WTC11 (cell line): Measurements from ENCODE around the gene HNRNPLL. TPM values are rescaled to one million over a fixed set of nuclear protein-coding genes. Genes with fewer than 3 reads are reported as not detected.

Experiments
- ATAC-seq: fragments of 200-7000 bp; cut with Tn5 transposase; 2 replicates; pipeline ENCODE4 v1.10.0; 2021; ENCODE audit warnings: mild to moderate bottlenecking, moderate library complexity
- CTCF ChIA-PET: fragments of 300-600 bp; sonication (Branson Sonifier 250); formaldehyde crosslinking; loops from one replicate; lab custom pipeline; 2021; ENCODE audit warnings: antibody characterized with exemption; lab: Charles Lee
- POLR2A ChIA-PET: fragments of 350-600 bp; sonication (Branson Sonifier 250); formaldehyde crosslinking; loops from one replicate; lab custom pipeline; 2021; ENCODE audit warnings: antibody characterized with exemption; lab: Charles Lee
- DNase-seq: peaks from one replicate; pipeline ENCODE4 v3.0.0; 2021; ENCODE audit warnings: low spot score
- H3K27ac Mint-ChIP-seq: 2 replicates; pipeline ENCODE4 v1.8.0; 2021; ENCODE audit warnings: mixed read lengths
- H3K27me3 Mint-ChIP-seq: 2 replicates; pipeline ENCODE4 v1.8.0; 2021; ENCODE audit warnings: low read depth, mild to moderate bottlenecking, moderate library complexity, mixed read lengths
- H3K36me3 Mint-ChIP-seq: 2 replicates; pipeline ENCODE4 v1.8.0; 2021; ENCODE audit warnings: mixed read lengths
- H3K4me1 Mint-ChIP-seq: 2 replicates; pipeline ENCODE4 v1.8.0; 2022; ENCODE audit warnings: mixed read lengths
- H3K4me3 Mint-ChIP-seq: 2 replicates; pipeline ENCODE4 v1.8.0; 2021; ENCODE audit warnings: mild to moderate bottlenecking, moderate library complexity, mixed read lengths
- H3K9me3 Mint-ChIP-seq: 2 replicates; pipeline ENCODE4 v1.8.0; 2021; ENCODE audit warnings: mixed read lengths
- CBFB ChIP-seq: sonication (generic); formaldehyde crosslinking; IDR thresholded peaks from 2 replicates; pipeline ENCODE4 v1.8.1; 2022; ENCODE audit warnings: mild to moderate bottlenecking, low read depth, missing genetic modification reagents
- CREB1 ChIP-seq: sonication (generic); formaldehyde crosslinking; IDR thresholded peaks from 2 replicates; pipeline ENCODE4 v1.8.0; 2023; ENCODE audit warnings: mild to moderate bottlenecking, missing genetic modification reagents
- ETV6 ChIP-seq: sonication (generic); formaldehyde crosslinking; IDR thresholded peaks from 2 replicates; pipeline ENCODE4 v1.8.1; 2022; ENCODE audit warnings: mild to moderate bottlenecking, missing genetic modification reagents
- GTF2I ChIP-seq: fragments of 250-450 bp; sonication (Bioruptor Pico); conservative IDR thresholded peaks from 2 replicates; pipeline ENCODE4 v1.4.0; 2021; ENCODE audit warnings: mild to moderate bottlenecking
- NFATC4 ChIP-seq: fragments of 250-450 bp; sonication (Bioruptor Pico); IDR thresholded peaks from 2 replicates; pipeline ENCODE4 v1.9.0; 2021; ENCODE audit warnings: mild to moderate bottlenecking
- NR2C2 ChIP-seq: sonication (generic); formaldehyde crosslinking; IDR thresholded peaks from 2 replicates; pipeline ENCODE4 v1.8.0; 2022; ENCODE audit warnings: mild to moderate bottlenecking, missing genetic modification reagents
- NR3C1 ChIP-seq: sonication (generic); formaldehyde crosslinking; conservative IDR thresholded peaks from 2 replicates; pipeline ENCODE4 v1.8.1; 2023; ENCODE audit warnings: low read depth, mild to moderate bottlenecking, missing genetic modification reagents
- RELA ChIP-seq: sonication (generic); formaldehyde crosslinking; IDR thresholded peaks from 2 replicates; pipeline ENCODE4 v1.8.1; 2022; ENCODE audit warnings: missing genetic modification reagents, mild to moderate bottlenecking, borderline replicate concordance
- RORB ChIP-seq: fragments of 250-450 bp; sonication (Bioruptor Pico); IDR thresholded peaks from 2 replicates; pipeline ENCODE4 v1.9.0; 2021; ENCODE audit warnings: mild to moderate bottlenecking
- SOX15 ChIP-seq: fragments of 250-450 bp; sonication (Bioruptor Pico); IDR thresholded peaks from 2 replicates; pipeline ENCODE4 v1.9.0; 2021; ENCODE audit warnings: mild to moderate bottlenecking
- TEAD4 ChIP-seq: sonication (generic); formaldehyde crosslinking; IDR thresholded peaks from 2 replicates; pipeline ENCODE4 v1.8.0; 2022; ENCODE audit warnings: mild to moderate bottlenecking, missing genetic modification reagents
- ZBTB21 ChIP-seq: sonication (generic); formaldehyde crosslinking; IDR thresholded peaks from 2 replicates; pipeline ENCODE4 v1.8.1; 2023; ENCODE audit warnings: mild to moderate bottlenecking, missing genetic modification reagents, borderline replicate concordance
- total RNA-seq: library from RNA; stranded (reverse); gene quantifications from 3 replicates; pipeline ENCODE4 v1.2.3, GENCODE V29; 2021
- TF ChIP-seq, protein P1 (sequence below): sonication (generic); formaldehyde crosslinking; IDR thresholded peaks from 2 replicates; pipeline ENCODE4 v1.8.0; 2023; ENCODE audit warnings: mild to moderate bottlenecking, missing genetic modification reagents
- TF ChIP-seq, protein P2 (sequence below): sonication (generic); formaldehyde crosslinking; IDR thresholded peaks from 2 replicates; pipeline ENCODE4 v1.8.0; 2022; ENCODE audit warnings: mild to moderate bottlenecking, missing genetic modification reagents
- TF ChIP-seq, protein P3 (sequence below): sonication (generic); formaldehyde crosslinking; IDR thresholded peaks from 2 replicates; pipeline ENCODE4 v1.8.1; 2023; ENCODE audit warnings: mild to moderate bottlenecking, missing genetic modification reagents, borderline replicate concordance
- TF ChIP-seq, protein P4 (sequence below): fragments of 250-450 bp; sonication (Bioruptor Pico); IDR thresholded peaks from 2 replicates; pipeline ENCODE4 v1.9.0; 2021; ENCODE audit warnings: mild to moderate bottlenecking, borderline replicate concordance

The HNRNPLL gene
- total RNA-seq, 1 experiment from 2014 or later = 65.3 TPM

DNA sequence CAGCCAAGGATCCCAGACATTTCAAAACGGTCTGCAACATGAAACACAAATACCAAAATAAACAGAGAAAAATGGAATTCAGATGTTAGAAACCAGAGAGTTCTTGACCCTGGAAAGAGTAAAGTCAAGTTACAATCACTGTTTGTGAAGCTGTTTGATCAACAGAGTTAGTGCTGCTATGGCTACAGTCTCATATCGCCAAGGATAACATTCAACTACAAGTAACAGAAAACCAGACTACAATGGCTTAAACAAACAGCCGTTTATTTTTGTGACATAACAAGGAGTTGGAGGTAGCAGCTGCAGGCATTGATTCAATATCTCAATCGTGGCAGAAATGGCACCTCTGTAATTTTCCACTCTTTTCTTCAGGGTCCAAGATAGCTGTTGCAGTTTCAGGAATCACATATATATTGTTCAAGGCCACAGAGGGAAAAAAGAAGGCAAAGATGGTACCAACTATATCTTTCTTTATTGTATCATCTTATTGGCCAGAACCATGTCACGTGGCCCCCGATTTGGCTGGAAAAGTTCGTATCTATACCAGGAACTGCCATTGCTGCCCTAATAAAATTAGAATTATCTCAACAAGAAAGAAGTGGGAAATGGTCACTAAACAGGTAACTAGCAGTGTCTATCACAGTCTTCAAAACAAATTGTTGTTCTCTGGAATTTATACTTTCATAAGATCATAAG is 17.7 kb upstream of the HNRNPLL start:
- H3K27me3 Mint-ChIP-seq = no peaks in the 10 kb centered on the region
- peaks cover 14% of the 10 kb centered on the region for H3K4me1 Mint-ChIP-seq
- no peak for ATAC-seq
- ChIA-PET POLR2A (no interaction called here), CTCF (interaction anchor here (1.0 kb wide), 1 partner anchor 18 kb away, joined by 4 read pairs; the partner anchor contains the start of gene HNRNPLL)
- DNase-seq = no peak
- no peak overlapping the region for H3K27ac Mint-ChIP-seq
- peaks cover 6% of the 10 kb centered on the region for H3K9me3 Mint-ChIP-seq
- H3K4me3 Mint-ChIP-seq = no peak overlapping the region
- H3K36me3 Mint-ChIP-seq = no peaks in the 10 kb centered on the region
- TF ChIP-seq, protein P1, sequence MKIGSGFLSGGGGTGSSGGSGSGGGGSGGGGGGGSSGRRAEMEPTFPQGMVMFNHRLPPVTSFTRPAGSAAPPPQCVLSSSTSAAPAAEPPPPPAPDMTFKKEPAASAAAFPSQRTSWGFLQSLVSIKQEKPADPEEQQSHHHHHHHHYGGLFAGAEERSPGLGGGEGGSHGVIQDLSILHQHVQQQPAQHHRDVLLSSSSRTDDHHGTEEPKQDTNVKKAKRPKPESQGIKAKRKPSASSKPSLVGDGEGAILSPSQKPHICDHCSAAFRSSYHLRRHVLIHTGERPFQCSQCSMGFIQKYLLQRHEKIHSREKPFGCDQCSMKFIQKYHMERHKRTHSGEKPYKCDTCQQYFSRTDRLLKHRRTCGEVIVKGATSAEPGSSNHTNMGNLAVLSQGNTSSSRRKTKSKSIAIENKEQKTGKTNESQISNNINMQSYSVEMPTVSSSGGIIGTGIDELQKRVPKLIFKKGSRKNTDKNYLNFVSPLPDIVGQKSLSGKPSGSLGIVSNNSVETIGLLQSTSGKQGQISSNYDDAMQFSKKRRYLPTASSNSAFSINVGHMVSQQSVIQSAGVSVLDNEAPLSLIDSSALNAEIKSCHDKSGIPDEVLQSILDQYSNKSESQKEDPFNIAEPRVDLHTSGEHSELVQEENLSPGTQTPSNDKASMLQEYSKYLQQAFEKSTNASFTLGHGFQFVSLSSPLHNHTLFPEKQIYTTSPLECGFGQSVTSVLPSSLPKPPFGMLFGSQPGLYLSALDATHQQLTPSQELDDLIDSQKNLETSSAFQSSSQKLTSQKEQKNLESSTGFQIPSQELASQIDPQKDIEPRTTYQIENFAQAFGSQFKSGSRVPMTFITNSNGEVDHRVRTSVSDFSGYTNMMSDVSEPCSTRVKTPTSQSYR (CRISPR knock-in tag) = no peak
- TF ChIP-seq ZBTB21 (CRISPR knock-in tag) = no peak

DNA sequence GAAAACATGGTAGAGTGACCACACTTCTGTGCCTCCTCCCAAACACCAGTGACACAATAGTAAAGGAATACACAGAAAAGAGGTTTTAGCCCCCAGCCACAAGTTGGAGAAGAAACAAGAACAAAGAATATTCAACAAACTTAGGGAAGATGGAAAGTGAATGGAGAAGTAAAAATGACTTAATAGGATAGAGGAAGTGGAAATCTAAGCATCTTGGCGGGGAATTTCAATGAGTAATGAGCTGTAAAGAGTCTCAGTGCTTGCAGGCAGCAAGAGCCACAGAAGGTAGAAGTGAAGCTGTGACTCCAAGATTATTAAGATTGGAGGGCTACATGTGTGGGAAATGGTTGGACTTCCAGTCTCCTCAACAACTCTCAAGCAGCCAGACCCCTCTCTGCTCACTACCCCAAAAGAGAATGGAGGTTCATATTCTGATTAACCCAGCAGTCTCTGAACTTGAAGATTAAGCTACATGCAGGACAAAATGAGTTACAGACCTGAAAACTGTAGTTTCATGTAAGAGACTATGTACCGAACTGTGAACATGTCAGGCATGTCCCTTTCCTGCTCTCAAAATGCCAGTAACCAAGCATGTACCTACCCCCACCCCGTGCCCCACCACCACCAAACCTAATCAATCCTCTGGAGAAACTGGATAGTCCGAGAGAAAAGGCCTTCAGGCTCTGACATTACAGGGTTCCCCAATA is 16.9 kb upstream of the HNRNPLL start:
- no peak overlapping the region for H3K27ac Mint-ChIP-seq
- ChIA-PET CTCF (interaction anchor here (0.6 to 1.0 kb wide), 2 partner anchors 17 to 89 kb away, joined by 4 read pairs; partner anchors contain the start of gene HNRNPLL), POLR2A (no interaction called here)
- no peaks in the 10 kb centered on the region for H3K27me3 Mint-ChIP-seq
- H3K4me3 Mint-ChIP-seq = no peak overlapping the region
- no peaks in the 10 kb centered on the region for H3K36me3 Mint-ChIP-seq
- ATAC-seq (no peak), DNase-seq (no peak)
- peaks cover 12% of the 10 kb centered on the region for H3K4me1 Mint-ChIP-seq
- H3K9me3 Mint-ChIP-seq = peaks cover 6% of the 10 kb centered on the region
- TF ChIP-seq CBFB (CRISPR knock-in tag) (no peak), ZBTB21 (CRISPR knock-in tag) (no peak), TEAD4 (CRISPR knock-in tag) (no peak), NR2C2 (CRISPR knock-in tag) (no peak), GTF2I (CRISPR knock-in tag) (no peak)
- TF ChIP-seq, protein P2, sequence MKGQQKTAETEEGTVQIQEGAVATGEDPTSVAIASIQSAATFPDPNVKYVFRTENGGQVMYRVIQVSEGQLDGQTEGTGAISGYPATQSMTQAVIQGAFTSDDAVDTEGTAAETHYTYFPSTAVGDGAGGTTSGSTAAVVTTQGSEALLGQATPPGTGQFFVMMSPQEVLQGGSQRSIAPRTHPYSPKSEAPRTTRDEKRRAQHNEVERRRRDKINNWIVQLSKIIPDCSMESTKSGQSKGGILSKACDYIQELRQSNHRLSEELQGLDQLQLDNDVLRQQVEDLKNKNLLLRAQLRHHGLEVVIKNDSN (CRISPR knock-in tag) = no peak
- TF ChIP-seq, protein P3, sequence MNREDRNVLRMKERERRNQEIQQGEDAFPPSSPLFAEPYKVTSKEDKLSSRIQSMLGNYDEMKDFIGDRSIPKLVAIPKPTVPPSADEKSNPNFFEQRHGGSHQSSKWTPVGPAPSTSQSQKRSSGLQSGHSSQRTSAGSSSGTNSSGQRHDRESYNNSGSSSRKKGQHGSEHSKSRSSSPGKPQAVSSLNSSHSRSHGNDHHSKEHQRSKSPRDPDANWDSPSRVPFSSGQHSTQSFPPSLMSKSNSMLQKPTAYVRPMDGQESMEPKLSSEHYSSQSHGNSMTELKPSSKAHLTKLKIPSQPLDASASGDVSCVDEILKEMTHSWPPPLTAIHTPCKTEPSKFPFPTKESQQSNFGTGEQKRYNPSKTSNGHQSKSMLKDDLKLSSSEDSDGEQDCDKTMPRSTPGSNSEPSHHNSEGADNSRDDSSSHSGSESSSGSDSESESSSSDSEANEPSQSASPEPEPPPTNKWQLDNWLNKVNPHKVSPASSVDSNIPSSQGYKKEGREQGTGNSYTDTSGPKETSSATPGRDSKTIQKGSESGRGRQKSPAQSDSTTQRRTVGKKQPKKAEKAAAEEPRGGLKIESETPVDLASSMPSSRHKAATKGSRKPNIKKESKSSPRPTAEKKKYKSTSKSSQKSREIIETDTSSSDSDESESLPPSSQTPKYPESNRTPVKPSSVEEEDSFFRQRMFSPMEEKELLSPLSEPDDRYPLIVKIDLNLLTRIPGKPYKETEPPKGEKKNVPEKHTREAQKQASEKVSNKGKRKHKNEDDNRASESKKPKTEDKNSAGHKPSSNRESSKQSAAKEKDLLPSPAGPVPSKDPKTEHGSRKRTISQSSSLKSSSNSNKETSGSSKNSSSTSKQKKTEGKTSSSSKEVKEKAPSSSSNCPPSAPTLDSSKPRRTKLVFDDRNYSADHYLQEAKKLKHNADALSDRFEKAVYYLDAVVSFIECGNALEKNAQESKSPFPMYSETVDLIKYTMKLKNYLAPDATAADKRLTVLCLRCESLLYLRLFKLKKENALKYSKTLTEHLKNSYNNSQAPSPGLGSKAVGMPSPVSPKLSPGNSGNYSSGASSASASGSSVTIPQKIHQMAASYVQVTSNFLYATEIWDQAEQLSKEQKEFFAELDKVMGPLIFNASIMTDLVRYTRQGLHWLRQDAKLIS (CRISPR knock-in tag) = no peak

DNA sequence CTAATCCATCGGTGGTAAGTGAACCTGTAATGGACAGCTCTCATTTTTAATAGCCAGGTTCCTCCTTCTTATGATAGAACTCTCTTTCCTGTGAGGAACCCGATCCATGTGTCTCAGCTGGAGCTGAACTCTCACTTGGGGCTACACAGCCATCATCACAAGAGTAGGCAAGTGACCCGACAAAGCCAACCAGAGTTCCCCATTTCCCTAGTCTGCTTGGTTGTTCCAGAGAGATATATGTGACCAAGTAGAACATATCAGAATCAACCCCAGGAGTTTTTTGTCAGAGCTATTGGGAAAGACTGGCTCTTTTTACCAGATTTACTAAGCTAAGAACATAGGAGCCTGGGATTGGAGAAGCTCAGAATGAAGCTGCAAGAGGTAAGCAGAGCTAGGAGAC is 14.6 kb upstream of the HNRNPLL start:
- no peaks in the 10 kb centered on the region for H3K27me3 Mint-ChIP-seq
- DNase-seq (no peak), ATAC-seq (no peak)
- H3K4me1 Mint-ChIP-seq = peaks cover 24% of the 10 kb centered on the region
- no peak overlapping the region for H3K4me3 Mint-ChIP-seq
- ChIA-PET POLR2A (no interaction called here), CTCF (interaction anchor here (0.6 to 1.8 kb wide), 2 partner anchors 14 to 36 kb away, joined by 3 to 4 read pairs; partner anchors contain the start of gene HNRNPLL)
- peaks cover 6% of the 10 kb centered on the region for H3K9me3 Mint-ChIP-seq
- no peaks in the 10 kb centered on the region for H3K36me3 Mint-ChIP-seq
- no peak overlapping the region for H3K27ac Mint-ChIP-seq
- TF ChIP-seq RELA (CRISPR knock-in tag) (no peak), ETV6 (CRISPR knock-in tag) (no peak), SOX15 (CRISPR knock-in tag) (no peak), NR3C1 (CRISPR knock-in tag) (no peak), RORB (CRISPR knock-in tag) (no peak), NFATC4 (CRISPR knock-in tag) (no peak), TEAD4 (CRISPR knock-in tag) (no peak), GTF2I (CRISPR knock-in tag) (no peak), CREB1 (CRISPR knock-in tag) (no peak)
- TF ChIP-seq, protein P4, sequence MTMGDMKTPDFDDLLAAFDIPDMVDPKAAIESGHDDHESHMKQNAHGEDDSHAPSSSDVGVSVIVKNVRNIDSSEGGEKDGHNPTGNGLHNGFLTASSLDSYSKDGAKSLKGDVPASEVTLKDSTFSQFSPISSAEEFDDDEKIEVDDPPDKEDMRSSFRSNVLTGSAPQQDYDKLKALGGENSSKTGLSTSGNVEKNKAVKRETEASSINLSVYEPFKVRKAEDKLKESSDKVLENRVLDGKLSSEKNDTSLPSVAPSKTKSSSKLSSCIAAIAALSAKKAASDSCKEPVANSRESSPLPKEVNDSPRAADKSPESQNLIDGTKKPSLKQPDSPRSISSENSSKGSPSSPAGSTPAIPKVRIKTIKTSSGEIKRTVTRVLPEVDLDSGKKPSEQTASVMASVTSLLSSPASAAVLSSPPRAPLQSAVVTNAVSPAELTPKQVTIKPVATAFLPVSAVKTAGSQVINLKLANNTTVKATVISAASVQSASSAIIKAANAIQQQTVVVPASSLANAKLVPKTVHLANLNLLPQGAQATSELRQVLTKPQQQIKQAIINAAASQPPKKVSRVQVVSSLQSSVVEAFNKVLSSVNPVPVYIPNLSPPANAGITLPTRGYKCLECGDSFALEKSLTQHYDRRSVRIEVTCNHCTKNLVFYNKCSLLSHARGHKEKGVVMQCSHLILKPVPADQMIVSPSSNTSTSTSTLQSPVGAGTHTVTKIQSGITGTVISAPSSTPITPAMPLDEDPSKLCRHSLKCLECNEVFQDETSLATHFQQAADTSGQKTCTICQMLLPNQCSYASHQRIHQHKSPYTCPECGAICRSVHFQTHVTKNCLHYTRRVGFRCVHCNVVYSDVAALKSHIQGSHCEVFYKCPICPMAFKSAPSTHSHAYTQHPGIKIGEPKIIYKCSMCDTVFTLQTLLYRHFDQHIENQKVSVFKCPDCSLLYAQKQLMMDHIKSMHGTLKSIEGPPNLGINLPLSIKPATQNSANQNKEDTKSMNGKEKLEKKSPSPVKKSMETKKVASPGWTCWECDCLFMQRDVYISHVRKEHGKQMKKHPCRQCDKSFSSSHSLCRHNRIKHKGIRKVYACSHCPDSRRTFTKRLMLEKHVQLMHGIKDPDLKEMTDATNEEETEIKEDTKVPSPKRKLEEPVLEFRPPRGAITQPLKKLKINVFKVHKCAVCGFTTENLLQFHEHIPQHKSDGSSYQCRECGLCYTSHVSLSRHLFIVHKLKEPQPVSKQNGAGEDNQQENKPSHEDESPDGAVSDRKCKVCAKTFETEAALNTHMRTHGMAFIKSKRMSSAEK = no peak
